GM21529 (cell line): ENCODE measurements around the gene SASS6.

Experiments used
- ATAC-seq: cut with Tn5 transposase; IDR thresholded peaks from one replicate; pipeline ENCODE4 v1.9.1; 2021; ENCODE audit not compliant: unreplicated experiment

The SASS6 gene

GRCh38 chr1:100132566-100133477, at the start of gene SASS6, which contains the start of gene TRMT13:
SASS6 (minus strand) TSS chr1:100132930; CDS start chr1:100132814, 116 bp downstream.
TRMT13 (plus strand) TSS chr1:100133163; CDS start chr1:100133169, 6 bp downstream.
- peak; percentile 87 for ATAC-seq

- no peak for ATAC-seq
Measured at GRCh38 chr1:100178091-100178490, 45.4 kb upstream of the SASS6 start, which contains the start of gene LRRC39. LRRC39 (minus strand) TSS chr1:100178256; CDS start chr1:100168516, 9,740 bp downstream.

- no peak for ATAC-seq
Measured at GRCh38 chr1:100177295-100178041, 44.7 kb upstream of the SASS6 start.

- no peak for ATAC-seq
Measured at GRCh38 chr1:100168051-100168450, 35.3 kb upstream of the SASS6 start.

GRCh38 chr1:100164702-100165101, 32.0 kb upstream of the SASS6 start:
- no peak for ATAC-seq

GRCh38 chr1:100164216-100164615, 31.5 kb upstream of the SASS6 start:
- ATAC-seq = no peak

- no peak for ATAC-seq
Measured at GRCh38 chr1:100162881-100163280, 30.2 kb upstream of the SASS6 start.

GRCh38 chr1:100152271-100152670, 19.5 kb upstream of the SASS6 start:
- peak; percentile 96 for ATAC-seq

GRCh38 chr1:100151679-100152078, 18.9 kb upstream of the SASS6 start:
- ATAC-seq = no peak

- ATAC-seq = no peak
Measured at GRCh38 chr1:100147875-100148274, 15.1 kb upstream of the SASS6 start.

GRCh38 chr1:100146958-100147357, 14.2 kb upstream of the SASS6 start:
- no peak for ATAC-seq

- no peak for ATAC-seq
Measured at GRCh38 chr1:100145116-100145515, 12.4 kb upstream of the SASS6 start.

GRCh38 chr1:100142343-100142742, 9.6 kb upstream of the SASS6 start:
- no peak for ATAC-seq

GRCh38 chr1:100141192-100141591, 8.5 kb upstream of the SASS6 start:
- ATAC-seq = no peak

GRCh38 chr1:100137602-100138001, 4.9 kb upstream of the SASS6 start:
- ATAC-seq = no peak

GRCh38 chr1:100134872-100135271, 2.1 kb upstream of the SASS6 start:
- no peak for ATAC-seq

GRCh38 chr1:100131623-100132022, 1.1 kb downstream of the SASS6 start:
- ATAC-seq = no peak

GRCh38 chr1:100130552-100131077, 2.1 kb downstream of the SASS6 start:
- ATAC-seq = no peak

- no peak for ATAC-seq
Measured at GRCh38 chr1:100127226-100127625, 5.5 kb downstream of the SASS6 start.

GRCh38 chr1:100122177-100122576, 10.6 kb downstream of the SASS6 start:
- no peak for ATAC-seq

GRCh38 chr1:100115524-100115923, 17.2 kb downstream of the SASS6 start:
- ATAC-seq = no peak
